Measurements from ENCODE around the gene ADAMTSL4.
"Not testable (repeated sequence)": the region's sequence is repeated elsewhere in the genome, so short reads cannot be mapped to it uniquely, and the experiment has no call there.

Gene ADAMTSL4

GRCh38 chr1:150582371-150582770 lies 33.2 kb downstream of the ADAMTSL4 start:
- TF ChIP-seq CTCF (IDR thresholded peaks at IDR 0.05; ENCODE audit: borderline replicate concordance, insufficient read depth, low read depth, low read length) = no peak
- H3K4me3 ChIP-seq (ENCODE audit: low read depth, low read length) = no peak overlapping the region

- TF ChIP-seq CTCF (IDR thresholded peaks at IDR 0.05; ENCODE audit: borderline replicate concordance, insufficient read depth, low read depth, low read length) = no peak
- H3K4me3 ChIP-seq (ENCODE audit: low read depth, low read length) = no peak overlapping the region
These were observed 47.1 kb downstream of the ADAMTSL4 start for GRCh38 chr1:150596095-150596892.

DNA sequence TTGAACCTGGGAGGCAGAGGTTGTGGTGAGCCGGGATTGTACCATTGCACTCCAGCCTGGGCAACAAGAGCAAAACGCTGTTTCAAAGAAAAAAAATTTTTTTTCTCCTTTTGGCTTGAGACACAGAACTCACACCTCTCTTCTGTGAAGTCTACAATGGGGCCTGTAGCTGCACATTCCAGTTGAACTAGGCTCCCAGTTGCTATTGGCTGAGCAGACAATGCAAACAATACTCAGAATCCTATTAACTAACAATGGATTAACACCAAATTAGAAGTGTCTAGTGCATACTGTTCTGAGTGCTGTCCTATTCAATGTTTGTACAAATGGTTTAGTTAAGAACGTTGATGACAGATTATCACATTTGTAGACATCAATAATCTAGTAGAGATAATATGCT lies 47.8 kb downstream of the ADAMTSL4 start:
- H3K4me3 ChIP-seq (ENCODE audit: low read depth, low read length) = no peak overlapping the region
- TF ChIP-seq CTCF (IDR thresholded peaks at IDR 0.05; ENCODE audit: borderline replicate concordance, insufficient read depth, low read depth, low read length) = no peak

DNA sequence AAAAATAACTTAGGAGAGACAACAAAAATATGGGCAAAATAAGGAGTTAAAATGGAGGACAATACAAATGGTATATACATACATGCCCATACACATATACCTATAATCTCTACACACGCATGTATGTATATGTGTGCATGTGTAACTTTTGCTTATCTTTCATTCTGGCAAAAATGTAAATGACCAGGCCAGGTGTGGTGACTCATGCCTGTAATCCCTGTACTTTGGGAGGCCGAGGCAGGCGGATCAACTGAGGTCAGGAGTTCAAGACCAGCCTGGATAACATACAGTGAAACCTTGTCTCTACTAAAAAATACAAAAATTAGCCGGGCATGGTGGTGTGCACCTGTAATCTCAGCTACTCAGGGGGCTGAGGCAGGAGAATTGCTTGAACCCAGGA lies 49.1 kb downstream of the ADAMTSL4 start:
- H3K4me3 ChIP-seq (ENCODE audit: low read depth, low read length) = not testable (repeated sequence)

GRCh38 chr1:150601540-150601939 lies 52.3 kb downstream of the ADAMTSL4 start:
- no peak for TF ChIP-seq CTCF (IDR thresholded peaks at IDR 0.05; ENCODE audit: borderline replicate concordance, insufficient read depth, low read depth, low read length)
- no peak overlapping the region for H3K4me3 ChIP-seq (ENCODE audit: low read depth, low read length)

- not testable (repeated sequence) for H3K4me3 ChIP-seq (ENCODE audit: low read depth, low read length)
These were observed 53.2 kb downstream of the ADAMTSL4 start for GRCh38 chr1:150602372-150602771.

DNA sequence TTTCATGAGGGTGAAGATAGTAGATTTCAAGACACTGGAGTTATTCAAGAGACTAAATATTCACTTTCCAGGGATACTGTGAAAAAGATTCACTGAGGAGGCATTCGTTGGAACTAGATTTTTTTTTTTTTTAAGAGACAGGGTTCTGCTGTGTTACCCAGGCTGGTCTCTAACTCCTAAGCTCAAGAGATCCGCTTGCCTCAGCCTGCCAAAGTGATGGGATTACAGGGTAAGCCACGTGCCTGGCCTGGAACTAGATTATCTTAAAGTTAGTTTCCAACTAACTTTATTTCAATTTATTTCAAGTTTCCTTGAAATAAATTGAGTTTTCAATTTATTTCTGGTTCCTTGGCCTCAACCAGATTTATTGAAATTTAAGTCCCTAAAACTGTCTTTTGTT lies 54.5 kb downstream of the ADAMTSL4 start:
- no peak overlapping the region for H3K4me3 ChIP-seq (ENCODE audit: low read depth, low read length)
- no peak for TF ChIP-seq CTCF (IDR thresholded peaks at IDR 0.05; ENCODE audit: borderline replicate concordance, insufficient read depth, low read depth, low read length)

GRCh38 chr1:150604226-150604588 lies 55.0 kb downstream of the ADAMTSL4 start:
- no peak for TF ChIP-seq CTCF (IDR thresholded peaks at IDR 0.05; ENCODE audit: borderline replicate concordance, insufficient read depth, low read depth, low read length)
- H3K4me3 ChIP-seq (ENCODE audit: low read depth, low read length) = no peak overlapping the region

- not testable (repeated sequence) for H3K4me3 ChIP-seq (ENCODE audit: low read depth, low read length)
These were observed 56.2 kb downstream of the ADAMTSL4 start for GRCh38 chr1:150605451-150605731.
